ENCODE data around the gene SF3B2. TPM values are rescaled to one million over a fixed set of nuclear protein-coding genes. Genes with fewer than 3 reads are reported as not detected.

Gene SF3B2
- total and polyA plus RNA-seq, 9 of the 15 experiments (the other 6 are each of a cell fraction or from before 2014, with no cell fraction given), result 58.3 to 248 (median 157) TPM

- TF ChIP-seq MXD1 (CRISPR knock-in tag; IDR thresholded peaks at IDR 0.05; ENCODE audit: borderline replicate concordance, poor library complexity, severe bottlenecking) (no peak), HOMEZ (CRISPR knock-in tag; IDR thresholded peaks at IDR 0.05) (no peak), CREB1 (IDR thresholded peaks at IDR 0.05) (peak; percentile 94), CREB1 (CRISPR knock-in tag; IDR thresholded peaks at IDR 0.05) (peak; percentile 96), PHTF2 (CRISPR knock-in tag; IDR thresholded peaks at IDR 0.05) (no peak), RBM22 (IDR thresholded peaks at IDR 0.05; ENCODE audit: low read depth, low read length, poor library complexity, severe bottlenecking) (no peak), ZMIZ1 (IDR thresholded peaks at IDR 0.05; ENCODE audit: low read depth in 2 of 2, low read length in 2 of 2) (no peak), PYGO2 (tag; IDR thresholded peaks at IDR 0.05) (no peak), THAP7 (CRISPR knock-in tag; IDR thresholded peaks at IDR 0.05) (peak; percentile 64; the same call in 1 of the 2 replicates), ZFPM2 (CRISPR knock-in tag; IDR thresholded peaks at IDR 0.05) (no peak), ZNF76 (CRISPR knock-in tag; IDR thresholded peaks at IDR 0.05; ENCODE audit: borderline replicate concordance) (no peak), ZNF274 (IDR thresholded peaks at IDR 0.05; ENCODE audit: borderline replicate concordance, low read depth, low read length) (no peak), PPARD (CRISPR knock-in tag; IDR thresholded peaks at IDR 0.05) (no peak), ZNF512 (tag; IDR thresholded peaks at IDR 0.05) (no peak), LARP7 (IDR thresholded peaks at IDR 0.05) (no peak), KHSRP (IDR thresholded peaks at IDR 0.05) (no peak), MYBL2 (IDR thresholded peaks at IDR 0.05; ENCODE audit: low read depth) (no peak), MYBL2 (CRISPR knock-in tag; IDR thresholded peaks at IDR 0.05; ENCODE audit: borderline replicate concordance) (no peak), MAFK (IDR thresholded peaks at IDR 0.05; ENCODE audit: low read length) (no peak), TCF3 (CRISPR knock-in tag; IDR thresholded peaks at IDR 0.05) (0 out of 2 replicates have a peak, but pooled peaks have one; percentile 40), KDM2B (CRISPR knock-in tag; IDR thresholded peaks at IDR 0.05) (no peak)
Measured at GRCh38 chr11:66051766-66052663, at the start of gene SF3B2 (continued).

Measured in K562 (cell line).